C4-2B (cell line): ENCODE measurements around the gene FAM216A.
A peak's percentile ranks its signal among the peaks of the same experiment; 100 is the strongest.
"Not testable (repeated sequence)": the region's sequence is repeated elsewhere in the genome, so short reads cannot be mapped to it uniquely, and the experiment has no call there.

ENCODE experiments used
- H3K27ac ChIP-seq: fragments of 450-650 bp; 2 replicates; pipeline ENCODE4 v1.5.1; 2017
- CTCF ChIP-seq: fragments of 450-650 bp; conservative IDR thresholded peaks from 2 replicates; pipeline ENCODE4 v1.5.1; 2017; ENCODE audit warnings: mild to moderate bottlenecking
- ZFX ChIP-seq: fragments of 450-650 bp; IDR thresholded peaks from 2 replicates; pipeline ENCODE4 v1.6.1; 2017

The FAM216A gene

GRCh38 chr12:110468214-110469048, at the start of gene FAM216A, which contains the start of gene GPN3:
TSS of gene FAM216A (plus strand) at chr12:110468845. CDS start at chr12:110468876, 31 bp downstream.
TSS of gene GPN3 (minus strand) at chr12:110468257. CDS start at chr12:110468203, 54 bp downstream.
- TF ChIP-seq ZFX (no peak), CTCF (no peak)
- H3K27ac ChIP-seq = peak within 1 kb of the TSS; percentile 90

- H3K27ac ChIP-seq = not testable (repeated sequence)
These were observed 48.0 kb upstream of the FAM216A start for GRCh38 chr12:110420644-110421043.

- no peak for TF ChIP-seq CTCF
- TF ChIP-seq ZFX = no peak
- no peak overlapping the region for H3K27ac ChIP-seq
These were observed 47.4 kb upstream of the FAM216A start for GRCh38 chr12:110421159-110421661.

GRCh38 chr12:110421701-110422100, 46.9 kb upstream of the FAM216A start:
- no peak overlapping the region for H3K27ac ChIP-seq
- TF ChIP-seq CTCF = no peak

GRCh38 chr12:110424237-110424636, 44.4 kb upstream of the FAM216A start:
- no peak overlapping the region for H3K27ac ChIP-seq
- TF ChIP-seq ZFX (no peak), CTCF (no peak)

- no peak overlapping the region for H3K27ac ChIP-seq
- TF ChIP-seq ZFX (no peak), CTCF (no peak)
These were observed 42.2 kb upstream of the FAM216A start for GRCh38 chr12:110426406-110426805.

GRCh38 chr12:110429676-110430075, 39.0 kb upstream of the FAM216A start:
- H3K27ac ChIP-seq = not testable (repeated sequence)

- H3K27ac ChIP-seq = no peak overlapping the region
- TF ChIP-seq ZFX (no peak), CTCF (no peak)
These were observed 36.6 kb upstream of the FAM216A start for GRCh38 chr12:110431957-110432587.
